Fibroblast of mammary gland (primary cell): ENCODE measurements around the gene TCP10L.
A peak's percentile ranks its signal among the peaks of the same experiment; 100 is the strongest.

ENCODE experiments used
- DNase-seq: peaks from one replicate; pipeline ENCODE4 v3.0.0-alpha.2; 2010; ENCODE audit warnings: low read depth
- H3K4me3 ChIP-seq: 2 replicates; pipeline ENCODE4 v1.5.1; 2011; ENCODE audit warnings: low read depth, mild to moderate bottlenecking, low read length, moderate library complexity; ENCODE audit not compliant: control insufficient read depth
- TF ChIP-seq, protein P1 (sequence below): conservative IDR thresholded peaks from 2 replicates; pipeline ENCODE4 v1.5.1; 2011; ENCODE audit warnings: low read depth, low read length, inconsistent platforms; ENCODE audit not compliant: control insufficient read depth, insufficient read depth

Gene TCP10L

DNA sequence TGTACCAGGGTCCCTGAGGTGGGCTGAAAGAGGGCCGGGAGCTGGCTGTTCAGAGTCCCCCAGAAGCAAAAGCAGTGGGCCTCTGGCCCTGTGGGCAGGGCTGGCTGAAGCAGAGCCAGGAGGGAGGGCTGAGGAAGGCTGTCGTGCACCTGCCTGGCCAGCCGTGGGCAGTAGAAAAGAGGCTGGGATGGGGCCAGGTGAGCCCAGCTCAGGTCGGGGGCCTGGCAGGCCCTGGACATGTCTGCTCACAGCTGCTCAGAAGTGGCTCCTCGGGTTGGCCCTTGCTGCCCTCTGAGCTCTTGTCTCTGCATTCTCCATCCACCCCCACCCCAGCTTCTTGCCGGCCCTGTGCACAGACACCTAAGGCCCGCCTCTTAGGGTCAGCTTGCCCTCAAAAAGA, 60.0 kb downstream of the TCP10L start:
- TF ChIP-seq, protein P1, sequence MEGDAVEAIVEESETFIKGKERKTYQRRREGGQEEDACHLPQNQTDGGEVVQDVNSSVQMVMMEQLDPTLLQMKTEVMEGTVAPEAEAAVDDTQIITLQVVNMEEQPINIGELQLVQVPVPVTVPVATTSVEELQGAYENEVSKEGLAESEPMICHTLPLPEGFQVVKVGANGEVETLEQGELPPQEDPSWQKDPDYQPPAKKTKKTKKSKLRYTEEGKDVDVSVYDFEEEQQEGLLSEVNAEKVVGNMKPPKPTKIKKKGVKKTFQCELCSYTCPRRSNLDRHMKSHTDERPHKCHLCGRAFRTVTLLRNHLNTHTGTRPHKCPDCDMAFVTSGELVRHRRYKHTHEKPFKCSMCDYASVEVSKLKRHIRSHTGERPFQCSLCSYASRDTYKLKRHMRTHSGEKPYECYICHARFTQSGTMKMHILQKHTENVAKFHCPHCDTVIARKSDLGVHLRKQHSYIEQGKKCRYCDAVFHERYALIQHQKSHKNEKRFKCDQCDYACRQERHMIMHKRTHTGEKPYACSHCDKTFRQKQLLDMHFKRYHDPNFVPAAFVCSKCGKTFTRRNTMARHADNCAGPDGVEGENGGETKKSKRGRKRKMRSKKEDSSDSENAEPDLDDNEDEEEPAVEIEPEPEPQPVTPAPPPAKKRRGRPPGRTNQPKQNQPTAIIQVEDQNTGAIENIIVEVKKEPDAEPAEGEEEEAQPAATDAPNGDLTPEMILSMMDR, result no peak
- no peak for DNase-seq
- no peak overlapping the region for H3K4me3 ChIP-seq

DNA sequence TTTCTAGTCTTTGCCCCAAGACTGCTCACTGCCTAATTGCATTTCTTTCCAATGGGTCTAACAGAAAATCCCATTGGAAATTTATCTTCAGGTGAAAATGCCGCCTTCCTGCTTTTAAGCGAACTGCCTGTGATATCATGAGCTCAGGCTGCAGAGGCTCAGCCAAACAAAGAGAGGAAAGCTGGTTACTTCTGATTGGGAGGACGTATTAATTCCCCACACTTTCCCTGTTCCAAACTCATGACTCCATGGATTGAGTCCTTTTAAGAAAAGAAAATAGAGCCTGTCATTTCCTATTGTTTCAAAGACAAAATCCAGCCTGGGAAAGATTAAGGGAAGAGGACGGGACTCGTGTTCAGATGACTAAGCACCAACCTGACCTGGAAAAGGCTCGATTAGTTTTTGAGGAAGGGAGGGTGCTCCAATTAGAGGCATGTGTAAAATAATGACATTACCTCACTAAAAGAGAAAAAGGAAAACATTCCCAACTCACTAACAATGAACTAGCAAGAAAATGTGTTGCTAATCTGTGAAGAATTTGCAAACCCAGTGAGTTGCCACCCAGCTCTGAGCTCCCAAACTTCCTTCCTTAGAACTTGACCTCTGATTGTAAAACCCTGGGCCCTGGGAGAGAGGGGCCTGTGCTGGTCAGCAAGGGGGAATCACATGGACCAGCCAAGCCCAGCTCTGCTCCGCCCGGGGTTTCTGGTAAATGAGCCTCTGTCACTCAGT, 61.2 kb downstream of the TCP10L start:
- TF ChIP-seq, protein P1, result no peak
- no peak overlapping the region for H3K4me3 ChIP-seq
- DNase-seq, result peak; percentile 90
